ENCODE data around the gene MAFG. TPM values are rescaled to one million over a fixed set of nuclear protein-coding genes. Genes with fewer than 3 reads are reported as not detected.

MAFG gene
- total and polyA plus RNA-seq, 9 of the 15 experiments (the other 6 are each of a cell fraction or from before 2014, with no cell fraction given), result 1.1 to 58.1 (median 24.9) TPM

DNA sequence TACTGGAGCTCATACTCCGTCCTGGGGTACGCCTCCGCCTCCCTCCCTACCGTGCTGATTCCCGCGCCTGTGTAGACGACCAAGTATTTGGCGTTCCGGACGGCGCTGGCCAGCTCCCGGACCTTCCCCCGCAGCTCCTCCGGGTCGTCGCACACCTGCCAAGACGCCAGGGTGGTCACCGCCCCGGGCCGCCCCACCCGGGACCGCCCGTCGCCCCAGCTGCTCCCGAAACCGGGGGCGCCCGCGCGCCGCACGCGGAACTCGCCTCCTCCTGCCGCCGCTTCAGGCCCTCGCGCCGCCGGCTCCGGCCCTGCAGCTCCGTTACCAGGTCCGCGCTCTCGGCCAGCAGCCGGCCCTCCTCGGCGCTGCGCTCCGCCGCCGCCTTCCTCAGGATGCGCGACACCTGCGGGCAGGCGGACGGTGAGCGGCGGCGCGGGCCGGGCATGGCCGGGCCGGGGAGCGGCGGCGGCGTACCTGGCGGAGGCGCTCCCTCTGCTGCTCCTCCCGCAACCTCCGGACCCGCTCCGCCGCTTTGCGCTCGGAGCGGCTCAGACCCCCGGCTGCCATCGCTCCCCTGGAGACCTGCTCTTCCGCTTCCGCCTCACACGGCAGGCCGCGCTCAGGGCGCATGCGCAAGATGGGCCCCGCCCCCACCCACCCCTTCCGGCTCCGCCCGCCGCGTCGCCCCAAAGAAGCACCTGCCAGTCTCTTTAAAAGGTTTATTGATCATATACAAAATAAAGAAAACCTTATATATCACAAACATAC, 9.8 kb downstream of the MAFG start, which contains the start of gene SIRT7 (continued):
- TF ChIP-seq, protein P1, sequence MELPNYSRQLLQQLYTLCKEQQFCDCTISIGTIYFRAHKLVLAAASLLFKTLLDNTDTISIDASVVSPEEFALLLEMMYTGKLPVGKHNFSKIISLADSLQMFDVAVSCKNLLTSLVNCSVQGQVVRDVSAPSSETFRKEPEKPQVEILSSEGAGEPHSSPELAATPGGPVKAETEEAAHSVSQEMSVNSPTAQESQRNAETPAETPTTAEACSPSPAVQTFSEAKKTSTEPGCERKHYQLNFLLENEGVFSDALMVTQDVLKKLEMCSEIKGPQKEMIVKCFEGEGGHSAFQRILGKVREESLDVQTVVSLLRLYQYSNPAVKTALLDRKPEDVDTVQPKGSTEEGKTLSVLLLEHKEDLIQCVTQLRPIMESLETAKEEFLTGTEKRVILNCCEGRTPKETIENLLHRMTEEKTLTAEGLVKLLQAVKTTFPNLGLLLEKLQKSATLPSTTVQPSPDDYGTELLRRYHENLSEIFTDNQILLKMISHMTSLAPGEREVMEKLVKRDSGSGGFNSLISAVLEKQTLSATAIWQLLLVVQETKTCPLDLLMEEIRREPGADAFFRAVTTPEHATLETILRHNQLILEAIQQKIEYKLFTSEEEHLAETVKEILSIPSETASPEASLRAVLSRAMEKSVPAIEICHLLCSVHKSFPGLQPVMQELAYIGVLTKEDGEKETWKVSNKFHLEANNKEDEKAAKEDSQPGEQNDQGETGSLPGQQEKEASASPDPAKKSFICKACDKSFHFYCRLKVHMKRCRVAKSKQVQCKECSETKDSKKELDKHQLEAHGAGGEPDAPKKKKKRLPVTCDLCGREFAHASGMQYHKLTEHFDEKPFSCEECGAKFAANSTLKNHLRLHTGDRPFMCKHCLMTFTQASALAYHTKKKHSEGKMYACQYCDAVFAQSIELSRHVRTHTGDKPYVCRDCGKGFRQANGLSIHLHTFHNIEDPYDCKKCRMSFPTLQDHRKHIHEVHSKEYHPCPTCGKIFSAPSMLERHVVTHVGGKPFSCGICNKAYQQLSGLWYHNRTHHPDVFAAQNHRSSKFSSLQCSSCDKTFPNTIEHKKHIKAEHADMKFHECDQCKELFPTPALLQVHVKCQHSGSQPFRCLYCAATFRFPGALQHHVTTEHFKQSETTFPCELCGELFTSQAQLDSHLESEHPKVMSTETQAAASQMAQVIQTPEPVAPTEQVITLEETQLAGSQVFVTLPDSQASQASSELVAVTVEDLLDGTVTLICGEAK (IDR thresholded peaks at IDR 0.05), result peak; percentile 52; the same call in 1 of the 2 replicates
- TF ChIP-seq, protein P1 (CRISPR knock-in tag; IDR thresholded peaks at IDR 0.05), result no peak
- TF ChIP-seq KLF16 (IDR thresholded peaks at IDR 0.05), result no peak
- no peak for TF ChIP-seq ZNF124 (CRISPR knock-in tag; IDR thresholded peaks at IDR 0.05)
- TF ChIP-seq ZNF146 (CRISPR knock-in tag; IDR thresholded peaks at IDR 0.05; ENCODE audit: unreplicated experiment), result no peak
- no peak for TF ChIP-seq ATF1 (CRISPR knock-in tag; IDR thresholded peaks at IDR 0.05)
- TF ChIP-seq ATF1 (tag; IDR thresholded peaks at IDR 0.05), result no peak
- no peak for TF ChIP-seq GTF2F1 (IDR thresholded peaks at IDR 0.05; ENCODE audit: low read depth, low read length)
- no peak for TF ChIP-seq ZNF41 (CRISPR knock-in tag; conservative IDR thresholded peaks at IDR 0.05)
- TF ChIP-seq BRD9 (IDR thresholded peaks at IDR 0.05; ENCODE audit: low read depth, partially characterized antibody), result no peak
- TF ChIP-seq ZNF445 (CRISPR knock-in tag; IDR thresholded peaks at IDR 0.05; ENCODE audit: low read depth), result no peak
- no peak for TF ChIP-seq CEBPZ (IDR thresholded peaks at IDR 0.05; ENCODE audit: borderline replicate concordance, low read depth, low read length)
- TF ChIP-seq SLC30A9 (CRISPR knock-in tag; IDR thresholded peaks at IDR 0.05), result no peak
- TF ChIP-seq FIP1L1 (IDR thresholded peaks at IDR 0.05; ENCODE audit: low read depth, low read length, poor library complexity, severe bottlenecking), result peak; percentile 86
- TF ChIP-seq POLR2AphosphoS5 (IDR thresholded peaks at IDR 0.05; ENCODE audit: control insufficient read depth, insufficient read depth, low read depth, low read length), result peak; percentile 58; the same call in 1 of the 2 replicates
- peak; percentile 82 for TF ChIP-seq RBM22 (IDR thresholded peaks at IDR 0.05; ENCODE audit: low read depth, low read length, poor library complexity, severe bottlenecking)
